HL-60 (cell line): Measurements from ENCODE around the gene ZNF546.

Experiments
- POLR2AphosphoS5 ChIP-seq: IDR thresholded peaks from 2 replicates; pipeline ENCODE4 v1.6.1; 2012; ENCODE audit warnings: low read depth
- SPI1 ChIP-seq: IDR thresholded peaks from 2 replicates; pipeline ENCODE4 v1.6.1; 2012; ENCODE audit warnings: low read depth, mild to moderate bottlenecking, borderline replicate concordance
- TF ChIP-seq, protein P1 (sequence below): IDR thresholded peaks from 2 replicates; pipeline ENCODE4 v1.6.1; 2012; ENCODE audit warnings: low read depth; ENCODE audit not compliant: insufficient replicate concordance

DNA sequence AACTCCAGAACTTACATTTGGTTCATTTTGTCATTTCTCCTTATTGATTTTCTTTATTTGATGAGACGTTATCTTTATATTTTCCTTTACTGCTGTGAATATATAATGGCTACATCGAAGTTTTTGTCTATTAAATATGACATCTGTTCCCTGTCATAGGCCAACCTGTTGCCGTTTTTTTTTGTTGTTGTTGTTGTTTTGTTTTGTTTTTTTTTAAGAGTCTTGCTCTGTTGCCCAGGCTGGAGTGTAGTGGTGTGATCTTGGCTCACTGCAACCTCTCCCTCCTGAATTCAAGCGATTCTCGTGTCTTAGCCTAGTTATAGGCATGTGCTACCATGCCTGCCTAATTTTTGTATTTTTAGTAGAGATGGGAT, 29.7 kb downstream of the ZNF546 start:
- TF ChIP-seq SPI1: no peak
- TF ChIP-seq POLR2AphosphoS5: no peak
- TF ChIP-seq, protein P1, sequence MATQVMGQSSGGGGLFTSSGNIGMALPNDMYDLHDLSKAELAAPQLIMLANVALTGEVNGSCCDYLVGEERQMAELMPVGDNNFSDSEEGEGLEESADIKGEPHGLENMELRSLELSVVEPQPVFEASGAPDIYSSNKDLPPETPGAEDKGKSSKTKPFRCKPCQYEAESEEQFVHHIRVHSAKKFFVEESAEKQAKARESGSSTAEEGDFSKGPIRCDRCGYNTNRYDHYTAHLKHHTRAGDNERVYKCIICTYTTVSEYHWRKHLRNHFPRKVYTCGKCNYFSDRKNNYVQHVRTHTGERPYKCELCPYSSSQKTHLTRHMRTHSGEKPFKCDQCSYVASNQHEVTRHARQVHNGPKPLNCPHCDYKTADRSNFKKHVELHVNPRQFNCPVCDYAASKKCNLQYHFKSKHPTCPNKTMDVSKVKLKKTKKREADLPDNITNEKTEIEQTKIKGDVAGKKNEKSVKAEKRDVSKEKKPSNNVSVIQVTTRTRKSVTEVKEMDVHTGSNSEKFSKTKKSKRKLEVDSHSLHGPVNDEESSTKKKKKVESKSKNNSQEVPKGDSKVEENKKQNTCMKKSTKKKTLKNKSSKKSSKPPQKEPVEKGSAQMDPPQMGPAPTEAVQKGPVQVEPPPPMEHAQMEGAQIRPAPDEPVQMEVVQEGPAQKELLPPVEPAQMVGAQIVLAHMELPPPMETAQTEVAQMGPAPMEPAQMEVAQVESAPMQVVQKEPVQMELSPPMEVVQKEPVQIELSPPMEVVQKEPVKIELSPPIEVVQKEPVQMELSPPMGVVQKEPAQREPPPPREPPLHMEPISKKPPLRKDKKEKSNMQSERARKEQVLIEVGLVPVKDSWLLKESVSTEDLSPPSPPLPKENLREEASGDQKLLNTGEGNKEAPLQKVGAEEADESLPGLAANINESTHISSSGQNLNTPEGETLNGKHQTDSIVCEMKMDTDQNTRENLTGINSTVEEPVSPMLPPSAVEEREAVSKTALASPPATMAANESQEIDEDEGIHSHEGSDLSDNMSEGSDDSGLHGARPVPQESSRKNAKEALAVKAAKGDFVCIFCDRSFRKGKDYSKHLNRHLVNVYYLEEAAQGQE: no peak
